NCI-H1092 (cell line): ENCODE results near the gene LIPJ.

Source experiments
- DNase-seq: peaks from one replicate; lab custom pipeline; 2025; lab: John Stamatoyannopoulos, UW

Gene LIPJ

DNA sequence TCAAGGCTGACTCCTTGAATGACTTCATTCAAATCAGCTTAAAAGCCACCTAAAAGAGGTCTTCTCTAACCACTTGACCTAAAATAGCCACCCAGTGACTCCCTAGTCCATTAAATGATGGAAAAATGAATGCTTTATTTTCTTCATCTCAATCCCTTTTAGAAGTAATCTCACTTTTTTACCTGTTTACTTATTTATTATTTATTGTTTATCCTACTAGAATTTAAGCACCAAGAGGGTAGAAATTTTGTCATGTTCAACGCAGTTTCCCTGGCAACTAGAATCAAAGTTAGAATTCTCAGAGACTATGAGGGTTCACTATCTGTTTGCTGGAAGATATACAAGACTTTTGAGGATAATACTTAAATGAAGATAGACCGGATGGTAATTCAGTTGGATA, at the start of gene LIPJ:
Gene LIPJ (plus strand): TSS at position 301 of the 400 bp plus-strand sequence. CDS start 3,926 bp downstream, outside the sequence.
- DNase-seq, result no peak

GRCh38 chr10:88537322-88537721, 49.2 kb upstream of the LIPJ start:
- no peak for DNase-seq

GRCh38 chr10:88538048-88538447, 48.5 kb upstream of the LIPJ start:
- no peak for DNase-seq

GRCh38 chr10:88540351-88540750, 46.2 kb upstream of the LIPJ start:
- no peak for DNase-seq

DNA sequence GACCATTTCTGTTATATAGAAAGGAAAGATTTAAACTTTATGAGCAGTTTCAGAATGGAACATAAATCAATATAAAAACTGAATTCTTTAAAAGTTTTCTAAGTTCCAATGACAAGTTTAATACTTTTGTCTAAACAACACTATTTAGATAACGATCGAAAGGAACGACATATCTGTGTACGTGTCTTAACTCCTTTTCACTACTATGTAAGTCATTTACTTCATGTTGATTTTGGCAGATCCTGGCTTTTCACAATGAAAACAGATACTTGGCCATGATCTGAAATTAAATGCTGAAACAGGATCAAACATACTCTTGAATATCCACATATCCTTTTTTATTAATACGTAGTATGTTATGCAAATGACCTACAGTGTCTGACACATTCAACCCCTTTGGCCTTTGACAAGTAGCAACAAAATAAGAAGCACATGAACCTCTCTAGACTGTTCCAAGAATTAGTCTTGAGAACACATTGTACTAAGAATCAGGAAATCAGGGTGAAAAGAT, 45.4 kb upstream of the LIPJ start:
- DNase-seq, result no peak

DNA sequence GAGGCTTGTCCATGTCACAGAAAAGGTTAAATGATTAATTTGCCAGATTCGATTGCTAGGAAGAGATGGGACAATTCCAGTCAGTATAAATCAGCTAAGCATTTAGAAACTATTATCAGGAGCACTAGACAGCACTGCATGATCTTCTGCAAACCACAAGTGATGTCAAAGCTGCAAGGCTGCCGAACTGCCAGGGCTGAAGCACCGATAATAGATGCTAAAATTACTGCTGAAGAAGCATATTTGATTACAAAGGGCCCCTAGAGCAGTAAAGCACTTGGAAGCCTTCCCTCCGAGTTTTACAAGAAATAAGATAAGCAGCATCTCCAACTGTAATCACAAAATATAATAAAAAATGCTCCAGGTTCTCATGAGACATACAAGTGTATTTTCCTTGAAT, 44.0 kb upstream of the LIPJ start:
- no peak for DNase-seq

DNA sequence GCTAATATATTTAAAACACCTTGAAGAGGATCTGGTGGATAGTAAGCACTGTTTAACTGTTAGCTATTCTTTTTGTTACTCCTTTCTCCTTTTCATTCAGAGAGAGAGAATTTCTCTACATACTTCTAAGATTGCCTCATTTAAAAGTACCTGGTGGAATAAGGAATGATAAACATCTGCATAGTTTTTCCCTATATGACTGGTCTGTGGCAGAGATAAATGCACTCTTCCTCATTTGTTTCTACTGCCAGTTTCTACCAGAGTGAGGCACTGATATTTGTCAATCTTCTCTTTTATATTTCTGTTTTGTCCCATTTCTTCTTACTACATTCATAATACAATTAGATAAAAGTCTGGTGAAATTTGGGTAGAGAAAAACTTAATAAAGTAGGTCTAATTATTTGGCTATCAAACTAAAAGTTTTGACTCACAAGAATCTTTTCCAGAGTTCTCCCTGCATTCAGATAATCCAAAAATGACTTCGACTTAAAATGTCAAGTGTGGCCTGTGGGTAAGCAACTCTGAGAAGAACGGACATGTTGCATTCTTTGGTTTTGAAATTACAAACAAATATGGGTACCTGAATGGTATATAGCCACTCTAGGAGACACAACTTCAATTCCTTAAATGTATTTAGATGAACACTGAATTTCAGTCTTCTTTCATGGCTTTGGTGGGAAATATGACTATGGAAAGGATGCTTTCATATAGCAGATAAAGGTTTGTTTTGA, 42.3 kb upstream of the LIPJ start:
- no peak for DNase-seq

- no peak for DNase-seq
These were observed 41.2 kb upstream of the LIPJ start for GRCh38 chr10:88545359-88545758.

DNA sequence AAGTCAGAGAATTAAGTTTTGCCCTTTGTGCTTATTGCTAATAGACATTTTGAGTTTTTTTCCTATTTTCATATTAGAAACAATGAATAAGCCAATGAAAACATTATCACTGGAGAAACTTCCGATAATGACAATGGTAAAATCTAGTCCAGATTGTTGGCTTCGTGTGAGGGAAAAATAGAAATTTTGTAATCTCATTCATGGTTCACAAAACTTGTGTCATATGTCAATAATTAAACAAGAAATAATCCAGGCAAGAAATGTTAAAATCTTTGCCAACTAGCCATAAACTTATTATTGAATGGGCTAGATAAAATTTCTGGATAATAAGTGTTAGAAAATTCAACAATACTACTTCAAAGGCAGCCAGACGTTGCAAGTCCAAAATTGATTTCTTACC, 40.1 kb upstream of the LIPJ start:
- no peak for DNase-seq

GRCh38 chr10:88551246-88551645, 35.3 kb upstream of the LIPJ start:
- DNase-seq, result no peak

GRCh38 chr10:88553116-88553752, 33.3 kb upstream of the LIPJ start:
- DNase-seq, result peak; percentile 11

GRCh38 chr10:88555190-88555908, 31.2 kb upstream of the LIPJ start:
- no peak for DNase-seq

GRCh38 chr10:88557256-88557655, 29.3 kb upstream of the LIPJ start:
- no peak for DNase-seq

DNA sequence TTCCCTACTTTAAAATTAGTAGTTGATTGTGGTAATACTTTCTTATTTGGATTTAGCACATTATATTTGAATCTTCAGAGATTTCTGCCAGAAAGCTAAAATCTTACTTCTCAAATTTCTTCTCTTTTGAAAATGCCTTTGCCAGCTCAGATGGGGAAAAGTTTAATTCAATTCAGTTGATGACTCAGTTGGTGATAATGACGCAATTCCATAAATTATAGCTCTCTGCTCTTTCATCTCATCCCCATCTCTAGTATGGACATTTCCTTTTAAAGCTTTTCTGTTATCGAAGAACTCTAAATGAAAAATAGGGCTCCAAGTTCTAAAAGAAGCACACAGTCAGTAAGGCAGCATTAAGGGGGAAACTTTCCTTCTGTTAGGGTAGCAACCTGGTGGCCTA, 28.9 kb upstream of the LIPJ start:
- DNase-seq, result no peak

GRCh38 chr10:88562152-88562551, 24.4 kb upstream of the LIPJ start:
- DNase-seq, result no peak

DNA sequence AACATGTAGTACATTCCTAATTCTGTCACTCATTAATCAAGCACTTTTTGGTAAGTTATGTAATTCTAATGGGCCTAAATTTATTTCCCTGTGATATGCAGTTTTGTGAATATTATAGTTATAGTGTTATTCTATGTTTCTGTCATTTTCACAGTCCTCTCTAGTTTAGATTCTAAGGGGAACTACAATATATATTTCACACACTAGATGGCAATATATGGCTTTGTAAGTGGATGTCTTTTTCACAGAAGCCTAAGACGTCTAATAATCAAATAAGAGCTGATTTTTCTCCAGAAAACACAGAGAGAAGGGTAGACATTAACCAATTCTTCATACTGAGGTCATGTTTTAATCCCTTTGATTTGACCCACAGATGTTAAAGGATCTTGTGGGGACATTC, 21.5 kb upstream of the LIPJ start:
- DNase-seq, result no peak

GRCh38 chr10:88582411-88582805, 4.2 kb upstream of the LIPJ start:
- no peak for DNase-seq

DNA sequence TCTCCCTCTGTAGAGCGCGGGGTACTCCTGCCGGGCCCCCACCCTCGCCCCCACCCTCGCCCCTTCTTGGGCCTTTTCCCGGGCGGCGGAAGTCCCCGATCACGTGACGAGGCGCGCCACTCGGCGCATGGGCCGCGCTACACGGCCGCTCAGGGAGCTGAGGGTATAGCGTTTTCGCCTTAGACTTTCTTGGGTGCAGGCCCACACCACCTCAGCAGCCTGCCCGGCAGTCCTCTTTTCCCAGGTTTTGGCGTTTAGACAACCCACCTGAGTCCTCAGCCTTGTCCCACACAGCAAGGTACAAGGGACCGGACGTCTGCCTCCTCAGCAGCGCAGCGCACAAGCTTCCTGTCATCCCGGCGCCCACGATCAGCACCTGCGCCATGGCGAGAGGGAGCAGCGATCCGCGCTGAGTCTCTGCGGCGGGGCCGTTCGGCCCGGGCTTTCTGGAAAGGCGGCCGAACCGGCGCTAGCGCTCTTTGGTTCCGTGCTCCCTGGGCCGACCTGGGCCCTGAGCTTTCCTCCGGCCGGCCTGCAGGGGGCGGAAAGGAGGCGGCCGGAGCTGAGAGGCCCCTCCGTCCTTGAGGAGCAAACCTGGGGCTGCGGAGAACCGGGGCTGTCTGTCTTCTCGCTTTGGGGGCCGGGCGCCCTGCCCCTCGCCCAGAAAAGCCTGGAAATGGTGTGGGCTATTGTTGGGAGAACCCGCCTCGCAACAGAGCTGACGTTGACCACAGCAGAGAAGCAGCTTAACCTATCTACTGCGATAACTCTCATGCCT, 3.6 kb upstream of the LIPJ start, which contains the start of gene RNLS:
Gene RNLS (minus strand): TSS at position 513 of the 778 bp plus-strand sequence.
- DNase-seq, result peak; percentile 3

DNA sequence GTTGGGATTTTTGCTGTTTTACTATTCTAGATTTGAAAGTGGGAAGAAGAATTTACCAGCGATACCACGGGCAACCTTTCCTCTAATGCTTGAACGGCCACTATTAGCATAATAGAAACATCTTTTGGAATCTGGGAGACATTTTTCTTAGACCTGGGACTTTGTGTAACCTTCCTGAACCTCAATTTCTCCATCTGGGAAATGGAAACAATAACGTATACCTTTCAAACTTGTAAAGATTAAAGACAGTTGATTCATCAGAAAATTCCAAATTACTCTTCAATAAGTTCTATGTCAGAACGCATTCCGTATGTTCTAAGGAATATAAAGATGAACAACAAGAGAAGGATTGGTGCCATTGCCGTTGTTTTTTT, 3.0 kb upstream of the LIPJ start:
- no peak for DNase-seq

DNA sequence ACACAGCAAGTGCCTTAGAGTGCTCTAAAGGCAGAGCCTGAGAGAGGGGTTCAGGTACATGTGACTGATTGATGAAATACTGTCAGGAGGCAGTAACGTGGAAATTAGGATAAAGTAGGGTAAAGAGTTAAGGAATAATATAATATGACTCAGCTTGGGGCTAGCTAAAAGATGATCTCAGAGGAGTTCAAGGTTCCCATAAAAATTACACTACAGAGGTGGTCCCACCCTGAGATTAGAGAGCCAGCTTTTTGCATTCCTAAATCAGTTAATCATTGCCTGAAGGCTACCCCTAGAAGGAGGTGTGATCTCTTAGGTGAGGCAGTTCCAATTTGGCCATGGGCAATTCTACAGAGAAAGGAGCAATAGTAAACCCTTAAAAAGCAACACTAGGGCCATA, 5.8 kb downstream of the LIPJ start:
- no peak for DNase-seq

GRCh38 chr10:88592906-88593305, 6.3 kb downstream of the LIPJ start:
- DNase-seq, result no peak

GRCh38 chr10:88594482-88594881, 7.9 kb downstream of the LIPJ start:
- DNase-seq, result no peak
